Neutrophil (primary cell): ENCODE data around the gene PRKG1.

Source experiments
- H3K27ac ChIP-seq: fragments of 200-600 bp; sonication (generic); 2 replicates; pipeline ENCODE4 v1.5.1; 2016; ENCODE audit warnings: mild to moderate bottlenecking, moderate library complexity
- H3K27me3 ChIP-seq: fragments of 200-600 bp; sonication (generic); 2 replicates; pipeline ENCODE4 v1.6.0; 2016; ENCODE audit warnings: mild to moderate bottlenecking
- H3K36me3 ChIP-seq: fragments of 200-600 bp; sonication (generic); 2 replicates; pipeline ENCODE4 v1.5.1; 2017
- H3K4me1 ChIP-seq, 2 experiments: fragments of 200-600 bp in 1 of 2; sonication (generic) in 1 of 2; 1 replicate in 1 of 2; 2 replicates in 1 of 2; pipeline versions ENCODE4 v1.5.1 to v1.6.1; 2013 to 2016; ENCODE audit warnings: low read depth in 1 of 2, low read length in 1 of 2, mild to moderate bottlenecking in 1 of 2, moderate library complexity in 1 of 2; ENCODE audit not compliant: control insufficient read depth in 1 of 2, insufficient read depth in 1 of 2
- H3K4me3 ChIP-seq, 2 experiments: fragments of 200-600 bp in 1 of 2; sonication (generic) in 1 of 2; 1 replicate in 1 of 2; 2 replicates in 1 of 2; pipeline ENCODE4 v1.5.1; 2013 to 2016; ENCODE audit warnings: low read depth in 1 of 2, low read length in 1 of 2, mild to moderate bottlenecking in 1 of 2, moderate library complexity in 1 of 2
- H3K9me3 ChIP-seq: fragments of 200-600 bp; sonication (generic); 2 replicates; pipeline ENCODE4 v1.5.1; 2016
- CTCF ChIP-seq: fragments of 200-600 bp; sonication (generic); IDR thresholded peaks from 2 replicates; pipeline ENCODE4 v1.5.1; 2016; ENCODE audit warnings: antibody characterized with exemption

The PRKG1 gene

DNA sequence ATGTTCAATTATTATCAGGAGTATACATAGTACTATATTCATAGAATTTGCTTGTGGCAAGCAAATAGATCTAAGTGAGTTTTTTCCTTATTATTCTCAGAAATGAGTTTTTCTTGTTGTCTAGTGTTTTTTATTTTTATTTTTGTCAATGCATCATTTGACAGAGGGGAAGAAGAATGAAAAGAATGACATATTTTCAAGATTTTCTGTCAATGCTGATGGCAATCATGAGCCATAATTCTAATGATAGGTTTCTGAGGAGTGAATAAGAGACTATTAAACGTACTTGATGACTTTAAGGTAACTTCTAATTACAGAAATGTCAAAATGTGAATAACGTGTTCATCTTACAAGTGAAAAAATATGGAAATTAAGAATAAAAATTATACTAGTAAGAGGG lies 769.7 kb downstream of the PRKG1 start:
- H3K36me3 ChIP-seq = no peaks in the 10 kb centered on the region
- no peak for TF ChIP-seq CTCF
- H3K27ac ChIP-seq = no peak overlapping the region
- no peaks in the 10 kb centered on the region for H3K4me1 ChIP-seq
- H3K9me3 ChIP-seq = no peaks in the 10 kb centered on the region
- H3K27me3 ChIP-seq = no peaks in the 10 kb centered on the region
- no peak overlapping the region for H3K4me3 ChIP-seq

- Histone ChIP-seq H3K4me1 (no peaks in the 10 kb centered on the region), H3K27ac (no peak overlapping the region), H3K4me3 (no peak overlapping the region), H3K9me3 (no peaks in the 10 kb centered on the region), H3K27me3 (no peaks in the 10 kb centered on the region), H3K36me3 (no peaks in the 10 kb centered on the region)
- TF ChIP-seq CTCF = no peak
Measured at GRCh38 chr10:51846856-51847506, 772.7 kb downstream of the PRKG1 start.

GRCh38 chr10:51852297-51852696 lies 778.0 kb downstream of the PRKG1 start:
- Histone ChIP-seq H3K9me3 (no peaks in the 10 kb centered on the region), H3K4me1 (no peaks in the 10 kb centered on the region), H3K4me3 (no peak overlapping the region), H3K36me3 (no peaks in the 10 kb centered on the region), H3K27ac (no peak overlapping the region), H3K27me3 (no peaks in the 10 kb centered on the region)
- TF ChIP-seq CTCF = no peak

- Histone ChIP-seq H3K27ac (no peak overlapping the region), H3K36me3 (no peaks in the 10 kb centered on the region), H3K9me3 (no peaks in the 10 kb centered on the region), H3K4me3 (no peak overlapping the region), H3K27me3 (no peaks in the 10 kb centered on the region), H3K4me1 (no peaks in the 10 kb centered on the region)
- no peak for TF ChIP-seq CTCF
Measured at GRCh38 chr10:51857305-51857704, 783.0 kb downstream of the PRKG1 start.

DNA sequence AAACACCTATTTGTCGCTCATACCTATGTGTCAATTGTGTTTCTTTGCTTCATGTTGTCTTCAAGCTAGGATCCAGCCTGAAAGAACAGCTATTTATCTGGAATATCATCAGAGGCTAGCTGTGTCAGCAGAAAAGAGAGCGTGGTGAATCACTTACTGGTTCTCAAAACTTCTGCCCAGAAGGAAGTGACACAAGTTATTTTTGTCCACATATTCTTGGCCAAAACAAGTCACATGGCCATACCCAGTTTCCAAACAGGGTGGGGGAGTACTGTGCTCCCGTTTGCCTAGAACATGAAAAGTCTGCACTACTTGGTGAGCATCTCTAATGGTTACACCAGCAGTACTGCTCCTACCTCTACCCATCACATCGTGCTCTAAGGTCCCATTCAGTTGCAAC lies 786.0 kb downstream of the PRKG1 start:
- Histone ChIP-seq H3K4me1 (no peaks in the 10 kb centered on the region), H3K27me3 (no peaks in the 10 kb centered on the region), H3K27ac (no peak overlapping the region), H3K9me3 (no peaks in the 10 kb centered on the region), H3K4me3 (no peak overlapping the region), H3K36me3 (no peaks in the 10 kb centered on the region)
- TF ChIP-seq CTCF = no peak

GRCh38 chr10:51861051-51861450 lies 786.8 kb downstream of the PRKG1 start:
- Histone ChIP-seq H3K4me3 (no peak overlapping the region), H3K36me3 (no peaks in the 10 kb centered on the region), H3K27me3 (no peaks in the 10 kb centered on the region), H3K27ac (no peak overlapping the region), H3K4me1 (no peaks in the 10 kb centered on the region), H3K9me3 (no peaks in the 10 kb centered on the region)
- no peak for TF ChIP-seq CTCF
